A549 (cell line): ENCODE data around the gene APOL5. TPM values are rescaled to one million over a fixed set of nuclear protein-coding genes. Genes with fewer than 3 reads are reported as not detected.

Source experiments
- ATAC-seq, 2 experiments: fragments of 200-7000 bp in 1 of 2; fragments of >200 bp in 1 of 2; cut with Nextera tagmentation in 1 of 2; cut with Tn5 transposase in 1 of 2; 3 replicates each; pipeline versions ENCODE4 v1.8.0 to v1.9.1; 2018 to 2020; ENCODE audit warnings: mild to moderate bottlenecking in 1 of 2, moderate library complexity in 1 of 2
- CTCF ChIA-PET: fragments of 300-600 bp; sonication (Branson Sonifier 250); formaldehyde crosslinking; extraction: SDS; loops from one replicate; lab custom pipeline; 2021; ENCODE audit warnings: antibody characterized with exemption, inconsistent platforms; lab: Yijun Ruan, JAX
- POLR2A ChIA-PET: fragments of 350-600 bp; formaldehyde crosslinking; extraction: SDS; loops from one replicate; lab custom pipeline; 2021; ENCODE audit warnings: antibody characterized with exemption, inconsistent platforms; lab: Yijun Ruan, JAX
- DNase-seq, 2 experiments: peaks; one replicate each; pipeline versions ENCODE4 v3.0.0 to v3.0.0-alpha.2; 2011 to 2016; ENCODE audit warnings: low read depth in 1 of 2, low spot score in 1 of 2
- FAIRE-seq: peaks from 2 replicates; lab custom pipeline; 2011; peaks lifted over from hg19 to GRCh38; lab: Jason Lieb, UNC
- H3K27ac ChIP-seq, 2 experiments: fragments of >200 bp; sonication (Bioruptor Twin); formaldehyde crosslinking; 3 replicates each; pipeline ENCODE4 v1.5.1; 2016 to 2017
- H3K4me1 ChIP-seq: fragments of >200 bp; sonication (Bioruptor Twin); formaldehyde crosslinking; 3 replicates; pipeline ENCODE4 v1.6.1; 2016
- H3K4me2 ChIP-seq: fragments of >200 bp; sonication (Bioruptor Twin); formaldehyde crosslinking; 3 replicates; pipeline ENCODE4 v1.6.1; 2016
- H3K4me3 ChIP-seq: fragments of >200 bp; sonication (Bioruptor Twin); formaldehyde crosslinking; 3 replicates; pipeline ENCODE4 v1.5.1; 2016
- H3K9me3 ChIP-seq: fragments of >200 bp; sonication (Bioruptor Twin); formaldehyde crosslinking; 3 replicates; pipeline ENCODE4 v1.6.1; 2016
- CBX8 ChIP-seq: fragments of 200-600 bp; sonication (generic); IDR thresholded peaks from 2 replicates; pipeline ENCODE4 v1.6.1; 2016
- CHD2 ChIP-seq: fragments of 150-350 bp; IDR thresholded peaks from 2 replicates; pipeline ENCODE4 v1.6.1; 2014; ENCODE audit warnings: low read length; ENCODE audit not compliant: partially characterized antibody
- EP300 ChIP-seq, 2 experiments: fragments of >200 bp; sonication (Bioruptor Twin); formaldehyde crosslinking; IDR thresholded peaks; 2 replicates in 1 of 2; 3 replicates in 1 of 2; pipeline ENCODE4 v1.6.1; 2016 to 2017
- ESRRA ChIP-seq: fragments of 150-350 bp; IDR thresholded peaks from 2 replicates; pipeline ENCODE4 v1.6.1; 2014; ENCODE audit warnings: mild to moderate bottlenecking, low read length, borderline replicate concordance
- FOSL2 ChIP-seq, 2 experiments: fragments of 450-650 bp in 1 of 2; fragments of >200 bp in 1 of 2; sonication (Bioruptor Twin) in 1 of 2; formaldehyde crosslinking; IDR thresholded peaks; 2 replicates each; pipeline versions ENCODE4 v1.5.0 to v1.6.1; 2016 to 2020; ENCODE audit warnings: mild to moderate bottlenecking in 1 of 2, moderate library complexity in 1 of 2
- GATA3 ChIP-seq: IDR thresholded peaks from 2 replicates; pipeline ENCODE4 v1.6.1; 2012; ENCODE audit warnings: borderline replicate concordance
- HDAC2 ChIP-seq: fragments of 200-600 bp; sonication (generic); IDR thresholded peaks from 2 replicates; pipeline ENCODE4 v1.6.1; 2016
- HEYL ChIP-seq: fragments of 250-450 bp; sonication (Bioruptor Pico); IDR thresholded peaks from 2 replicates; pipeline ENCODE4 v1.8.0; 2021; ENCODE audit warnings: mild to moderate bottlenecking, moderate library complexity
- HOXB13 ChIP-seq: fragments of 250-450 bp; sonication (Bioruptor Pico); IDR thresholded peaks from 2 replicates; pipeline ENCODE4 v1.5.0; 2020; ENCODE audit warnings: low read depth, mild to moderate bottlenecking, moderate library complexity
- KDM1A ChIP-seq: fragments of 200-600 bp; sonication (generic); IDR thresholded peaks from 2 replicates; pipeline ENCODE4 v1.6.1; 2016; ENCODE audit warnings: low read depth, mild to moderate bottlenecking
- KDM5A ChIP-seq: fragments of 200-600 bp; sonication (generic); IDR thresholded peaks from 2 replicates; pipeline ENCODE4 v1.6.1; 2016; ENCODE audit warnings: antibody characterized with exemption, mild to moderate bottlenecking
- MAFK ChIP-seq: fragments of 450-650 bp; IDR thresholded peaks from 2 replicates; pipeline ENCODE4 v1.6.1; 2014; ENCODE audit not compliant: partially characterized antibody
- MAZ ChIP-seq: fragments of 150-350 bp; IDR thresholded peaks from 2 replicates; pipeline ENCODE4 v1.6.1; 2014; ENCODE audit warnings: antibody characterized with exemption, low read depth, low read length, borderline replicate concordance
- NPAS2 ChIP-seq: fragments of 250-450 bp; sonication (Bioruptor Pico); IDR thresholded peaks from 2 replicates; pipeline ENCODE4 v1.8.0; 2022; ENCODE audit warnings: mild to moderate bottlenecking, moderate library complexity, borderline replicate concordance
- POLR2A ChIP-seq: IDR thresholded peaks from 2 replicates; pipeline ENCODE4 v1.6.1; 2012; ENCODE audit warnings: mild to moderate bottlenecking, low read length
- RAD21 ChIP-seq, 2 experiments: fragments of >200 bp in 1 of 2; sonication (Bioruptor Twin) in 1 of 2; formaldehyde crosslinking in 1 of 2; IDR thresholded peaks in 1 of 2; conservative IDR thresholded peaks in 1 of 2; 2 replicates in 1 of 2; 3 replicates in 1 of 2; pipeline ENCODE4 v1.6.1; 2012 to 2018; ENCODE audit warnings: inconsistent platforms in 1 of 2
- RARB ChIP-seq: fragments of 250-450 bp; sonication (Bioruptor Pico); IDR thresholded peaks from 2 replicates; pipeline ENCODE4 v1.8.0; 2021; ENCODE audit warnings: mild to moderate bottlenecking, moderate library complexity
- RFX5 ChIP-seq: fragments of 450-650 bp; IDR thresholded peaks from 2 replicates; pipeline ENCODE4 v1.7.1; 2014; ENCODE audit warnings: antibody characterized with exemption, mild to moderate bottlenecking, moderate library complexity
- ZC3H11A ChIP-seq: fragments of 450-650 bp; IDR thresholded peaks from 2 replicates; pipeline ENCODE4 v1.6.1; 2014; ENCODE audit warnings: antibody characterized with exemption, mild to moderate bottlenecking
- ZNF302 ChIP-seq: fragments of 250-450 bp; sonication (Bioruptor Pico); IDR thresholded peaks from 2 replicates; pipeline ENCODE4 v1.9.0; 2021; ENCODE audit warnings: inconsistent platforms, mild to moderate bottlenecking, moderate library complexity
- WGBS: methylation state at CpG from one replicate; pipeline ENCODE4 v1.1.6; 2017; ENCODE audit errors: missing lambda C conversion rate; 5-methylcytosine and 5-hydroxymethylcytosine counted together
- polyA plus RNA-seq, 4 experiments: library from polyadenylated mRNA; depleted of rRNA in 3 of 4; stranded (reverse); fragments of >200 nt; fragmentation: RNase III in 1 of 4; extraction: RNeasy Plus Mini Kit Qiagen cat#74134 plus additional on column Dnase treatment in 1 of 4; gene quantifications; 2 replicates in 3 of 4; 3 replicates in 1 of 4; pipeline ENCODE4 v1.2.3, GENCODE V29; 2011 to 2017
- TF ChIP-seq, protein P1 (sequence below): fragments of 150-350 bp; IDR thresholded peaks from 2 replicates; pipeline ENCODE4 v1.6.1; 2014; ENCODE audit warnings: low read depth, mild to moderate bottlenecking, low read length
- TF ChIP-seq, protein P2 (sequence below): IDR thresholded peaks from 2 replicates; pipeline ENCODE4 v1.6.1; 2012
- TF ChIP-seq, protein P3 (sequence below): fragments of >200 bp; sonication (Bioruptor Twin); formaldehyde crosslinking; IDR thresholded peaks from 3 replicates; pipeline ENCODE4 v1.6.1; 2016
- TF ChIP-seq, protein P4 (sequence below): IDR thresholded peaks from 2 replicates; pipeline ENCODE4 v1.6.1; 2012

The APOL5 gene
- polyA plus RNA-seq, 2 of the 4 experiments (the other 2 are of a cell fraction): not detected

DNA sequence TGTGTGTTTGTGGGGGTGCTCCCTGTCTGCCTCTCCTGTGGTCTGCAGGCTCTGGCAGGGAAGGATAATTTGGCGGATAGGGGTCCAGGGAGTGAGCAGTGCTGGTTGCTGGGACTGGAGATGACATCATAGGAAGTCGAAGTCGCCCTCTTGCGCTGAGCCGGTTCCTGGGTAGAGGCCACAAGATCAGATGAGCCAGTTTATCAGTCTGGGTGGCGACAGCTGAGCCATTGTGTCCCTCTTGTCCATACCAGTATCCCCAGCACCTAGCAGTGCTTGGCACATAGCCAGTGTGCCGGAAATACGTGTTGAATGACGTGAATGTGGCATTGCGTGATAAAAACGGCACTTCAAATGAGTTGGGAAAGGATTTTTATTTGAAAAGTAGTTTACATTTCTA is 9.8 kb downstream of the APOL5 start:
- ATAC-seq: no peak
- Histone ChIP-seq H3K4me1 (no peaks in the 10 kb centered on the region), H3K4me3 (no peak overlapping the region), H3K4me2 (no peak overlapping the region), H3K9me3 (no peaks in the 10 kb centered on the region), H3K27ac (no peak overlapping the region)
- TF ChIP-seq NPAS2 (CRISPR knock-in tag): no peak
- no peak for TF ChIP-seq HEYL (CRISPR knock-in tag)
- no peak for TF ChIP-seq KDM1A
- ChIA-PET POLR2A (no interaction called here), CTCF (no interaction called here)
- FAIRE-seq: no peak
- no peak for DNase-seq
- WGBS: 85% methylated on average over 9 of the region's 11 CpGs

DNA sequence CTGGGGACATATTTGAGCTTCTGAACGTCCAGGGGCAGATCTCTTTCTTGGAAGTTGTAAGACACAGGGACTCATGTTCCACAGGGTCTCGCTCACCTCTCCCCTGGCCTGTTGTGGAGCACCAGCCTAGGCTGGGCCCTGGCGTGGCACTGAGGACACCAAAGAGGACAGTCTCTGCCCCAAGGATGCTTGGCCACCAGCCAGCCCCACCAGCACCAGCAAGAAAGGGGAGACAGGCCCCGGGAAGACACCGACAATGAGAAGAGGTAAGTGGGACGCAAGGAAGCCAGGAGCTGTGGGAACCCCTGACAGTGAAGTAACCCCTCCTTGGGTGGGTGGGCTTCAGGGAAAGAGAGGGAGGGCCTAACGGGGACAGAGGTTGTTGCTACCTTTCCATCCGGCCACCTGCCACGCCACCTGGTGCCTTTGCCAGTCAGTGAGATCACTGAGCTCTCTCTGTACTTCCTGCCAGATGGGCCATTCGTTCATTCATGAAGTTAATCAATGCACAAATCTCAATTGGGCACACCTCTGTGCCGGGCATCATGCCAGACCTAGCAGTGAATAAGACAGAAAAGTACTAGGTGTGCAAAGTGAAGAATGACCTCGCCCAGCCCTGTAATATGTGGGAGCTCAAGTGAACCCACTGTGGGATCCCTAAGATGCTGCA is 11.1 kb downstream of the APOL5 start:
- ATAC-seq (no peak), DNase-seq (no peak), FAIRE-seq (no peak)
- Histone ChIP-seq H3K4me2 (no peak overlapping the region), H3K27ac (no peak overlapping the region), H3K9me3 (no peaks in the 10 kb centered on the region), H3K4me1 (no peaks in the 10 kb centered on the region), H3K4me3 (no peak overlapping the region)
- TF ChIP-seq HEYL (CRISPR knock-in tag) (no peak), CBX8 (no peak), EP300 (IDR thresholded peaks at IDR 0.05) (no peak), MAZ (no peak), FOSL2 (IDR thresholded peaks at IDR 0.05) (no peak), FOSL2 (CRISPR knock-in tag; IDR thresholded peaks at IDR 0.05) (no peak), RFX5 (no peak), MAFK (no peak), KDM1A (no peak), CHD2 (no peak), ZC3H11A (no peak), RARB (CRISPR knock-in tag) (no peak), HOXB13 (CRISPR knock-in tag) (no peak), NPAS2 (CRISPR knock-in tag) (no peak)
- TF ChIP-seq, protein P1, sequence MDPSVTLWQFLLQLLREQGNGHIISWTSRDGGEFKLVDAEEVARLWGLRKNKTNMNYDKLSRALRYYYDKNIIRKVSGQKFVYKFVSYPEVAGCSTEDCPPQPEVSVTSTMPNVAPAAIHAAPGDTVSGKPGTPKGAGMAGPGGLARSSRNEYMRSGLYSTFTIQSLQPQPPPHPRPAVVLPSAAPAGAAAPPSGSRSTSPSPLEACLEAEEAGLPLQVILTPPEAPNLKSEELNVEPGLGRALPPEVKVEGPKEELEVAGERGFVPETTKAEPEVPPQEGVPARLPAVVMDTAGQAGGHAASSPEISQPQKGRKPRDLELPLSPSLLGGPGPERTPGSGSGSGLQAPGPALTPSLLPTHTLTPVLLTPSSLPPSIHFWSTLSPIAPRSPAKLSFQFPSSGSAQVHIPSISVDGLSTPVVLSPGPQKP: no peak
- TF ChIP-seq, protein P2, sequence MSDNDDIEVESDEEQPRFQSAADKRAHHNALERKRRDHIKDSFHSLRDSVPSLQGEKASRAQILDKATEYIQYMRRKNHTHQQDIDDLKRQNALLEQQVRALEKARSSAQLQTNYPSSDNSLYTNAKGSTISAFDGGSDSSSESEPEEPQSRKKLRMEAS: no peak
- TF ChIP-seq, protein P3, sequence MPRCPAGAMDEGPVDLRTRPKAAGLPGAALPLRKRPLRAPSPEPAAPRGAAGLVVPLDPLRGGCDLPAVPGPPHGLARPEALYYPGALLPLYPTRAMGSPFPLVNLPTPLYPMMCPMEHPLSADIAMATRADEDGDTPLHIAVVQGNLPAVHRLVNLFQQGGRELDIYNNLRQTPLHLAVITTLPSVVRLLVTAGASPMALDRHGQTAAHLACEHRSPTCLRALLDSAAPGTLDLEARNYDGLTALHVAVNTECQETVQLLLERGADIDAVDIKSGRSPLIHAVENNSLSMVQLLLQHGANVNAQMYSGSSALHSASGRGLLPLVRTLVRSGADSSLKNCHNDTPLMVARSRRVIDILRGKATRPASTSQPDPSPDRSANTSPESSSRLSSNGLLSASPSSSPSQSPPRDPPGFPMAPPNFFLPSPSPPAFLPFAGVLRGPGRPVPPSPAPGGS: no peak
- 65% methylated on average over 9 of the region's 12 CpGs for WGBS
- ChIA-PET POLR2A (no interaction called here), CTCF (interaction anchor here (0.5 to 1.1 kb wide), 3 partner anchors 36 to 145 kb away, joined by 3 to 4 read pairs (median 3); no protein-coding TSS in a partner anchor)

DNA sequence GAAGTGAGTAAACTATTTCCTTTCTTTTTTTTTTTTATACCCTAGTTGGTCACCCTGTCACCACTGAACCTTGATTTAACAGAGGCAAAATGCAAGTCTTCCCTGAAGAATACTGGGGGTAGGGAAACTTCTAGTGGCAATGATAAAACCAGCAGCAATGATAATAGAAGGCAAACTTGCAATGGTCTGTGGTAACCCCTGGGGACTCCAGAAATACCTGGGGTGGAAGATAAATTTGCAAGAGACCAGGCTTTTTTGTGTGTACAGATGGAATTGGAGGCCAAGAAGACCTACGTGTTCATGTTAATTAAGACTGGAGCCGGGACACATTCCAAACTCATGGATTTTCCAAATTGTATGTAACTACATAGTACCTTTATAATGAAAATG is 11.6 kb downstream of the APOL5 start:
- no peaks in the 10 kb centered on the region for H3K9me3 ChIP-seq
- TF ChIP-seq ZNF302 (CRISPR knock-in tag) (no peak), RARB (CRISPR knock-in tag) (no peak), KDM5A (no peak), RAD21 (conservative IDR thresholded peaks at IDR 0.05 in 1 of 2, IDR thresholded peaks at IDR 0.05 in 1 of 2) (no peak), HDAC2 (no peak), HOXB13 (CRISPR knock-in tag) (no peak), POLR2A (no peak), GATA3 (no peak), ESRRA (no peak), ZC3H11A (no peak)
- TF ChIP-seq, protein P4, sequence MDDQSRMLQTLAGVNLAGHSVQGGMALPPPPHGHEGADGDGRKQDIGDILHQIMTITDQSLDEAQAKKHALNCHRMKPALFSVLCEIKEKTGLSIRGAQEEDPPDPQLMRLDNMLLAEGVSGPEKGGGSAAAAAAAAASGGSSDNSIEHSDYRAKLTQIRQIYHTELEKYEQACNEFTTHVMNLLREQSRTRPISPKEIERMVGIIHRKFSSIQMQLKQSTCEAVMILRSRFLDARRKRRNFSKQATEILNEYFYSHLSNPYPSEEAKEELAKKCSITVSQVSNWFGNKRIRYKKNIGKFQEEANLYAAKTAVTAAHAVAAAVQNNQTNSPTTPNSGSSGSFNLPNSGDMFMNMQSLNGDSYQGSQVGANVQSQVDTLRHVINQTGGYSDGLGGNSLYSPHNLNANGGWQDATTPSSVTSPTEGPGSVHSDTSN: no peak
- TF ChIP-seq, all 56 proteins: peak for 0
- no peaks in the 10 kb centered on the region for H3K4me1 ChIP-seq
- no peak overlapping the region for H3K27ac ChIP-seq
- WGBS: 85% methylated on average over 2 of the region's 2 CpGs
- POLR2A ChIA-PET: no interaction called here
- DNase-seq (no peak), FAIRE-seq (no peak), ATAC-seq (no peak)
- CTCF ChIA-PET: interaction anchor here (0.6 to 1.1 kb wide), 2 partner anchors 35 to 102 kb away, joined by 3 to 4 read pairs; no protein-coding TSS in a partner anchor
- no peak overlapping the region for H3K4me2 ChIP-seq
- H3K4me3 ChIP-seq: no peak overlapping the region
